GM03348 (cell line): ENCODE data around the gene THSD4.
"Not testable (repeated sequence)": the region's sequence is repeated elsewhere in the genome, so short reads cannot be mapped to it uniquely, and the experiment has no call there.

ENCODE experiments used
- DNase-seq: peaks from one replicate; pipeline ENCODE4 v3.0.0; 2012; ENCODE audit warnings: low spot score

Gene THSD4

DNA sequence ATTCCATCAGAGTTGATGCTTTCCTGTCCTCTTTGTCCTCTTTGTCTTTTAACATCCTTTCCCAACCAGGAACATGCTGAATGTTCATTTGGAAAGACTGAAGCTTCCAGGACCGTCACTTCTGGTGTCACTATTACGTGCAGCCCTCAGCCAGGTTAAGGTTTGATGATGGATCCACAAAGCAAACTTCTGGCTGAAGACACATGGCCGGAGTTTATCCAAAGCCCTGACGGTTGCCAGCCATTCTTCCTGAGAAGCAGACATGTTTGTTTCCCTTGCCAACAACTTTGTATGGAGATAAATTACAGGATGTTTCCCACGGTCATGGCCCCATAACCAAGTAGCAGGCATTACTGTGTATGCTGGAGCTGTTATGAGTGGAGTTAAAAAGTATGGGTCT lies 236.9 kb downstream of the THSD4 start:
- no peak for DNase-seq

DNA sequence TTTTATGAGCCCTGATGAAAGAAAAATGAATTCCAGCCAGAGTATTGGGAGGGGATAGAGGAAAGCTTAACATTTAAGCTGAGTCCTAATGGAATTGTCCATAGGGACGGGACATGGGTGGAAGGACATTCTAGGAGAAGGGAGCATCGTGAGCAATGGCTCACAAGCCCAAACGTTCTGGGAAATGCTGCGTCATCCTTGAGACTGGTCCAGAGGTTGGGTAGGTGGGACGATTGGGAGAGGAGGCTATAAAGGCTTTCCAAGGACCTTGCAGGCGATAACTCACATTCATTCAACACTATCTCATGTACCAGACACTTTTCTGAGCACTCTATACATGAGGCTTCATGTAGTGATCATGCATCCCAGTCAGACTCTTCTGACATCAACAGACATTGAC lies 237.5 kb downstream of the THSD4 start:
- no peak for DNase-seq

DNA sequence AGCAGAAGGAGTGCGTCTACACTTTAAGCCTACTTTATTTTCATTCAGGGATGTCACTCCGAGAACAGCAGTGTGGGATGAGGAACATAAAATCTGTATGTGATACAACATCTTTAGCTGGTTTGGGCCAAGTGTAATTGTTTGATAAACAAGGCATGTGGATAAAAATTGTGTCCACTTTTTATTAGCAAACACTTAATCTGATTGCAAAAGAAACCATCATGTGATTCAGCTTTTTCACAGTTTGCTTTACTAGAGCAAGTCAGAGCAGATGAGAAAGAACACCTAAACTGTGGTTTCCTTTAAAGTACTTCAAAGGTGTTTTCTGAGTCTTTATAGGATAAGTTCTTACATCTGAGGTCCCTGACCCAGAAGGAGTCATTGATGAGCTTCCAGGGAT lies 237.9 kb downstream of the THSD4 start:
- no peak for DNase-seq

DNA sequence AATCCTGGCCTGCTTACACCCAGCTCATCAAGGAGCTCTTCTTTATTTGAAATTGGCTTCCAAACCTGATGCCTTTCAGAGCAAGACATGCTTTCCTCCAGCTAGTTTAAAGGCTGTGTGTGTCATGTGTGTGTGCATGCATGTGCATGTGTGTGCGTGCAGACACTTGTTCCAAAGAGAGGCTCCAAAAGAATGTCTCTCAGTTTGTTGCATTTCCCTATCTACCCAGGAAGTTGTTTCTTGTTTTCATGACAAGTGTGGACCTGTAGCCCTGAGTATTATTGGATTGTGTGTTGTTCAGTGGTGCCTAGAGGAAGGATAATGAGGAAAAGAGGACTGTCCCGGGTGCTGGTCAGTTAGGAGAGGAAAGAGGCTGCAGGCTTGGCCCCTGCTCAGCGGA lies 240.0 kb downstream of the THSD4 start:
- no peak for DNase-seq

DNA sequence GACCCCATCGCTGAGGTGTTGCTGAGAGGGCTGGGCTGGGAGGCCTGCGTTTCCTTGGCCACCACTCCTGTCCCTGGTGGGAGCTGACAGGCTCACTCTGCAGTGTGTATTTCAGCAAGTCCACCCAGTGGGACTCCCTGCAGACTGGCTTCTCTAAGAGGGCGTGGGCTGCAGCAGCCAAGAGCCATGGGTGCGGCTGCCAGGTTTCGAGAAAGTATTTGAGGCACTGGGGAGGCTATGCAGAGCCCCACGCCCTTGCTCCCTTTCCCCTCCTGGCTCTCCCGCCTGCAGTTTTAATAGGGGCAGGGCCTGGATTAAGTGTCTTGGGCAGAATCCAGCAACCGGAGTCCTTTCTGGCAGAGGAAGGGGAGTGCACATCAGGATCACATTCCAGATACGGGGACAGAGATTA lies 242.1 kb downstream of the THSD4 start:
- no peak for DNase-seq

DNA sequence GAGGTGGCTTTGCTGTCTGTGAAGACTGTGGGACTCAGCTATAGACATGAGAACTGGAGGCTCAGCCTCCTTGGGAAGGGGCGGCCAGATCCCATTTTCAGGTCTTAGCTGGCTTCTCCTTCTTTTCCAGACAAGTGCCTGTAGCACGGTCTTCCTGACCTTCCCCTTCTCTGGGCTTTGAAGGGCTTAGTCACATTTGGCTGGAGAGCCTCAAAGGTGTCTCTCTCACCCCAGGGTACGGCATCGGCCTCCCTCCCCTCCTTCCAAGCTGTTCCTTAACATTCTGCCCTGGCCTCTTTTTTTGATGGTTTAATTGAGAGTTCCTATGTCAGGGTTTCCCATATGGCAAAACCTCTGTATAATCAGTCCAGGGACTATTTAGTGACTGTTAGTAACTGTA lies 242.7 kb downstream of the THSD4 start:
- DNase-seq, result no peak

DNA sequence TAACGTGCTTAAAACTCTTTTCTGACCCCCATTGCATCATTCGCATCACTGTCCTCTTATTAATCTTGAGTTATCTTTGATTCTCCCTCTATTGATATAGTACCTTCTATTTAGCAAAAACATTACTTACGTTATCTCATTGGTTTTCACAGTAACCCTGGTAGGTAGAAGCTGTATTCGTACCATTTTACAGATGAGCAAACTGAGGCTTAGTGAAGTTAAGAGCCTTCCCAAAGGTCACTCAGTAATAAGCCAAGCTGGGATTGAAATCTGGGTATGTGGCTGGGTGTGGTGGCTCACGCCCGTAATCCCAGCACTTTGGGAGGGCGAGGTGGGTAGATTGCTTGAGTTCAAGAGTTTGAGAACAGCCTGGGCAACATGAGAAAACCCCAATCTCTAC lies 244.0 kb downstream of the THSD4 start:
- DNase-seq, result no peak

DNA sequence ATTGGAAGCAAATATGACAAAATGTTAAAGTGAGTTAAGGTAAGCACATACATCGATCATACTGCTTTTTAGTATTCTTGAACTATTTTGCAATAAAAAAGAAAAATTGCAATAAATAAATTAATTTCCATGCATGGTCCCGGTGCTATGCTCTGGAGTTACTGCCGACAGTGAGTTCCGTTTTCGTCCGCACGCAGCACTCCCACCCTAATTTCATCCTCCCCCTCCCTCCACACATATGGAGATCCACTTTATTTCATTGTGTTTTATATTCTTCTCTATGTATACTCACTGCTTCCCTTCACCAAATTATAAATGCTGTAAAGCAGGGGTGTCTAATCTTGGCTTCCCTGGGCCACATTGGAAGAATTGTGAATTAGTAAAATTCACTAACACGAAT lies 247.3 kb downstream of the THSD4 start:
- no peak for DNase-seq

DNA sequence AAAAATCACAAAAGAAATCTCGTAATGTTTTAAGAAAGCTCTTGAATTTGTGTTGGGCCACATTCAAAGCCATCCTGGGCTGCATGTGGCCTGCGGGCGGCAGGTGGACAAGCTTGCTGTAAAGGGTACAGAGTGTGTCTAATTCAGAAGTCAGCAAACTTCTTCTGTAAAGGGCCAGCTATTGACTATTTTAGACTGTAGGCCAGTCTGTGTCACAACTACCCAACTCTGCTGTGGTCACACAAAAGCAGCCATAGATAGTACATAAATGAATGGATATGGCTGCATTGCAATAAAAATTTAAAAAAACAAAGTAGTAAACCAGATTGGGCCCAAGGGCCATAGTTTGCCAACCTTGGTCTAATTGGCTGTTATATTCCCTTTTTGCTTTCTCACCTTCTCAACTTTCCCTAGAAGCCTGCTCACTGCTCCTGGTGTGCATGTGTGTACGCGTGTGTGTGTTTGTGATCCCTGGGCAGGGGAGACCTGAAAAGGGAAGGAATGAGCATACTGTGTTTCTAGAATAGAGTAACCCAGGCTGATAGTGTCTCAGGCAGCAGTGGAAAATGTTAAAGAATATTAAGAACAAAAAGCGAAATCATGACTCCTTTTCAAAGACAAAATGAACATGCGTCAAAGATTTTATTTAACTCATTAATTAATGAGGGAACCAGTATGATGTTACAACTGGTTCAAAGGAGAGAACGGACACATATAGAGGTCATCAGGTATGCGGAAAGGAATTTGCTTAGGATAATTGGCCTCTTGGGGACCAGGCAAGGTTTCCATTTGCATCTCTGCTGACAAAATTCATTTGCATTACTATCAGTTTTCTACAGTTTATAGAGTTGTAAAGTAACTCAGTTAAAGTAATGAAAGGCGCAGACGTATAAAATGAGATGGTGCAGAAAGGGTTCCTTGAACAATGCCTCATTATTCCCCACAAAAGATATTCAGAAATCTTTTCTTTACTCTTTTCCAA lies 248.0 kb downstream of the THSD4 start:
- DNase-seq, result no peak

DNA sequence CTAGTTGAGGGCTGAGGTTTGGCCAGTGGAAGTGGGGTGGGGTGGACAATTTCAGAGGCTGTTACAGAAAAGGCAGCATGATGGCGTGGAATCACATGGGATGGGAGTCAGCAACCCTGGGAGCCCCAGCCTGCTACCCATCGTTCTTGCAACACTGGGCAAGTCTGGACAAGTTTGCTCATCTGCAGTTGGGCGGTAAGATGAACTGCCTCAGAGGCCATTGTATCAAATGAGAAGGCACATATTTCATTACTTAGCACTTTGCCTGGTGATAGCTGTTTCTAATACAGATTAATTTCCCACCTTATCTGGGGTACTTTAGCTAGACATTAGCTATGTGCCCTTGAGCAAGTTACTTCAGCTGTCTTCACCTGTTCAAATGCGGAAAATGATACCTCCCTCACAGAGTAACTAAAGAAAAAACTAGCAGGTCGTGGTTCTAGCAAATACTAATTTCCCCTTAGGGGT lies 248.9 kb downstream of the THSD4 start:
- no peak for DNase-seq

DNA sequence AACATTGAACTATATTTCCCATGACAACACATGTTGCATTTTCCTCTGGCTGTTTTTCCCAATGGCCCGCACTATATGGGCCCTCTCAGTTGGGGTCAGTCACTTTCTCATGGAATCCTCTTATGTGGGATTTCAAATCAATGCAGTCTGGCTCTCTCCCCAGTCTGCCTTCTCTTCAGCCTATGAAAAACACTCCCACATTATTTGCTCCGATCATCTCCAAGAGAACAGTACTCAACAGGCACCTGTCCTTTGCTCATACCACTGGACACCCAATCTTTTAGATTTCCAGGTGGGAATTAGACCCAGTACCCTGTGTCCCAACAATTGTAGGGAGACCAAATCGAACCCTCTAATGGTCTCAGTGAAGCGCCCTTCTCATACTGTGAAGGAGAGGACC lies 251.3 kb downstream of the THSD4 start:
- DNase-seq, result no peak

DNA sequence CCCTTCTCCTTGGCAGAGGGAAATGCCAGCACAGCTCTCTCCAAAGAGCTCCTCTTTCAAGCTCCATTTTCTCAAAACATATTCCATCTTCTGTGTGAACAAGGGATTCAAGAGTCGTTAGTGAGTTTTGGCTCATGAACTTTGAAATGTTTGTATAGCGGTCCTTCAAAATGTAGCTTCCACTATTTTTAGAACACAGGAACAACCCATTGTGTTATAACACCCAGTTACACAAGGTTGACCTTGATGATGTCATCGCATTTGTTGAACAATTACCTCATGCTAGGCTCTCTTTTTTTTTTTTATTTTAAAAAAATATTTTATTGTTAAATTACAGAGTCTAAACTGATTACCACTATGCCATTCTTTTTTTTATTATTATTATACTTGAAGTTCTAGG lies 251.7 kb downstream of the THSD4 start:
- DNase-seq, result no peak

DNA sequence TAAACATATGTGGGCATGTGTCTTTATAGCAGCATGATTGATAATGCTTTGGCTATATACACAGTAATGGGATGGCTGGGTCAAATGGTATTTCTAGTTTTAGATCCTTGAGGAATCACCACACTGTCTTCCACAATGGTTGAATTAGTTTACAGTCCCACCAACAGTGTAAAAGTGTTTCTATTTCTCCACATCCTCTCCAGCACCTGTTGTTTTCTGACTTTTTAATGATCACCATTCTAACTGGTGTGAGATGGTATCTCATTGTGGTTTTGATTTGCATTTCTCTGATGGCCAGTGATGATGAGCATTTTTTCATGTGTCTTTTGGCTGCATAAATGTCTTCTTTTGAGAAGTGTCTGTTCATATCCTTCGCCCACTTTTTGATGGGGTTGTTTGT lies 252.5 kb downstream of the THSD4 start:
- not testable (repeated sequence) for DNase-seq

DNA sequence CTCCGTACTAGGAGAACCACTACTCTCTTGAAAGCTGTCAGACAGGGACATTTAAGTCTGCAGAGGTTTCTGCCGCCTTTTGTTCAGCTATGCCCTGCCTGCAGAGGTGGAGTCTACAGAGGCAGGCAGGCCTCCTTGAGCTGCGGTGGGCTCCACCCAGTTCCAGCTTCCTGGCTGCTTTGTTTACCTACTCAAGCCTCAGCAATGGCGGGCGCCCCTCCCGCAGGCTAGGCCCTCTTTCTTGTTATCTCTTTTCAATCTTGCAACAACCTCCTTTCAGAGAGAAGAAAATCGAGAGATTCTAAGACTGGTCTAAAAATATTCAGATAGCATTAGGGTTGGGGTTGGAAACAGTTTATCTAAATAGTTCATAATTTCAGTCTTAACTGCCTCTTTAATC lies 257.5 kb downstream of the THSD4 start:
- DNase-seq, result not testable (repeated sequence)

DNA sequence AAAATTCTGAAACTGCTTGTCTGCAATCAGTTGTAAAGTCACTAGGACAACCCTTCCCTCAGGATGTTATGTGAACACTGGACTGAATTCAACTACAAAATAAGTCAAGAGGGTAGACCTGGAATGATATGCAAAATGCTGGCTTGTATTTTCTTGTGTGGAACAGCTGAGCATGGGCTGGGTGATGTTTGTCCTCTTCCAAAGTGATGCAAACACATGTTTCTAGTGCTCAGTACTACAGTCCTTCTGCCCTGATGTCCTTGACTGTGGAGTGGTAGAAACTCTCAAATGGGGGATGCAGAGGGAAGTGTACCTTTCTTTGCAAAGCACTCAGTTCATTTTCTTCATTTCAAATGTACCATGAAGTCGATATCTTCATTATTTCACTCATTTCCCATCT lies 258.6 kb downstream of the THSD4 start:
- DNase-seq, result no peak

DNA sequence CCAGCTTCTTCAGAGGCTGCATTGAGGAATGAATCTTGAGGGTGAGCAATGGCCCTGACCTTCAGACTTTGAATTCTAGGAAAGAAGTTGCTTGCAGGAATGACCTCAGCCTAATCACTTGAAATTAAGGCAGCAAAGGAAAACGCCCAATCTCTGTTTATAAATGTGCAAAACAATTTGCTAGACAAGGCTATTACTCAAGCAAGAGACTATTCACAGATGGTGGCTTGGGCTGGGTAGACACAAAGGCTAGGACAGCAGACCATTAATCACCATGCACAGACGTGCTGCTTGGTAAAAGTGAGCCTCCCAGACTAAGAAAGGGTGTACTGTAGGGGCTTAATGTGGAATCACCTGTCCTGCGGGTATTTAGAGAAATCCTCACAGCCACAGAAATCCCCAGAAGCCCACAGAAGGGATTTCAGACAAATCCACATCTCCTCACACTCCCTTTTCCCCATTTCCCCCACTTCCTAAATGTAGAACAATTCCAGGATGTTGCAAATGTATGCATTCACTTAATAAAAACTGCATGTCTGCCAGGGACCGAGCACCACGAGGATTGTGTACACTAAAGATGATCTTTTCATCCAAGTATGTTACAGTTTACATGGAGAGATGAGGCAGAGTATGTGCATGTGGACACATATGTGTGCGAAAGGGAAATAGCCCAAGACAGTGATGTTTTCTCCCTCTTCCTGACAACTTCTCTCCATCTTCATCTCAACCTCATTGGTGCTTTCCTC lies 259.5 kb downstream of the THSD4 start:
- peak; percentile 58 for DNase-seq

DNA sequence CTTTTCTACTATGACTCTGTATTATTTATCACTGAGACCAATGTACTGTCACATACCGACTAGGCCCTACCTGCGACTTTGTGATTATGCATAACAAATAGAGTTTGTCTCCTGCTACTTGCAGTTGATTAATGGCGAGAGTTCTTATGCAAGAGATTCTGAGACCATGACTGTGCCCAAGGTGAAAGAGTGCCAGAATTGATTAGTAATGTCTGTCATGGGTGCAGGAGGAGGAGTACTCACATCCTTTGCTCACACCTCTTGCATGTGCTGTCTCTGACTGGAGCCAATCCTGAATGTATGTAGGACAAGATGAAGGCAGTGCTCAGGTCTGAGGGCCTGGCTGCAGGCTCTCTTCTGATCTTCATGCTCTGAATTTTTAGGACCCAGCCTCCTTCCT lies 260.7 kb downstream of the THSD4 start:
- no peak for DNase-seq

DNA sequence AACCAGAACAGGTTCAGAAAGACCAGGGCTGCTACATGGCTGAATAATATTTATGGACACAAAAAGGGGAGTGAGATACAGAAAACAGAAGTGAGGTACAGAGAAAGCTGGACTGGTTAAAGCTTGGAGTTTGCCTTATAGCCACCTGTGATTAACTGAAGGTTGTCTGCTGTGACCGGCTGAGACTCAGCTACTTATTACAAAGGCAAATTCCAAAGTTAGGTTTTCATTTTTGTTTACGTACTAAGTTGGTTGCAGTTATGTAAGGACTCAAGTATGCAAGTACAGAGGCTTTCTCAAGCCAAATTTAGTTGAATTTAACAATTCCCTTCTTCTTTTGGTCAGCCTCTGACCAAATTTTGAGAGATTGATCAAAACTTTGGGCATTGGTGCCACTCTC lies 264.6 kb downstream of the THSD4 start:
- DNase-seq, result no peak

DNA sequence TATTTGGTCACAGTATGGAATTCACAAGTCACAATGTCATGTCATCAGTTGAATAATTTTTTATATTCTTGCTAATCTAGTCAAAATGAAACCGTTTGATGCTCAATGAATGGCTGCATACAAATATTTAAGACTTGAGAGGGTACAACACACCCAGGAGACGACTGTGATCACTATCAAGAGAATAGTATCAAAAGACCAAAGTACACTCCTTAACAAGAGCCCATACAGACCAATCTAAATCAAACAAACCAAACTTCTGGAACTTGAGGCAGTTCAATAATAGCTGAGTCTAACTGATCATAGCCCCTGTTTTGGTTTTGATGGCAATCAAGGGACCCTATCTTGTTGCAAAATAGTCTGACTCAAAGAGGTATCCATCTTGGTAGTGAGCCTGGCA lies 265.1 kb downstream of the THSD4 start:
- no peak for DNase-seq

DNA sequence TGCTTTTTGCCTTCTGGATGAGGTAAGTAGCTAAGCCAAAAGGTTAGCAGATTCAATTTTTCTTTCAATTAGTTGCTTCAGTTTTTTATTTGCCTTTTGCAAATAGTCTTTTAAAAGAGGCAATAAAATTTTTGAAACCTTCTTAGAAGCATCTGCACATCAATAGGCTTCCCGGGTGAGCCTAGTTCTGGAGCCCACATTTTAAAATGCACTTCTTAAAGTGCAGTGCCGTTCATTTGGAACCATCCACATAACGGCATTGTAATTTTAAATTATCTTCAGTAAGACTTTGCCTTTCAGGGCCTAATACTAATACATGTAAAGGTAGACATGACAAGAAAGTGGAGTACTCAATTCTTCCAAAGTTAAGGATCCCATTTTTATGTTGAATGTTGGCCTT lies 269.2 kb downstream of the THSD4 start:
- DNase-seq, result no peak

DNA sequence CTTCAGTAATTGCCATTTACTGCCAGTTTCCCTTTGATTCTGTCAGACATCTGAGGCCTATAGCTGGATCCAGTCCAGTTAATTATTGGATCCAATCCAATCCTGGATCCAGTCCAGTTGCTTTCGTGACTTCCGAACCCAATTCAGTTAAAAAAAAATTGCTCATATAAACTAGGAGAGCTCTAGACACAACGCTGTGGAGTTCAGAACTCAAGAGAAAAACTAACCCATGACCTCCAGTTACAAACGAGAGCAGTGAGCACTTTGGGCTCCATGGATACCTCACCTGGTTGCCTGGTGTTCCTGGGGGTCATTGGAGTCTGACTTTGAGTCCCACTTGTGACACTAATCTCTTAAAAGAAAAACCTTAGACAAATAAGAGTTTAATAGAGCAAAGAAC lies 269.8 kb downstream of the THSD4 start:
- DNase-seq, result no peak

DNA sequence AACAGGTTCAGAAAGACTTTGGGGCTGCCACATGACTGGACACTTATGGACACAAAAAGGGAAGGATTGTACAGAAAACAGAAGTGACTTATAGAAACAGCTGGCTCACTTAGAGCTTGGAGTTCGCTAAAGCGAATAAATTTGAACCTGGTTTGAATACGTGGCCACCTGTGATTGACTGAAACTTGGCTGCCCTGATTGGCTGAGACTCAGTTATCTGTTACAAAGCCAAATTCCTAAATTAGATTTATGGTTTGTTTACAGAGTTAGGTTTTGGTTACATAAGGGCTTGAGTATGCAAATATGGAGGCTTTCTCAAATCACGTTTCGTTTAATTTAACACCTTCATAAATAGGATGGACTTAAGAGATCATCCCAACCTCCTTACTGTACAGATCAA lies 270.2 kb downstream of the THSD4 start:
- DNase-seq, result no peak

DNA sequence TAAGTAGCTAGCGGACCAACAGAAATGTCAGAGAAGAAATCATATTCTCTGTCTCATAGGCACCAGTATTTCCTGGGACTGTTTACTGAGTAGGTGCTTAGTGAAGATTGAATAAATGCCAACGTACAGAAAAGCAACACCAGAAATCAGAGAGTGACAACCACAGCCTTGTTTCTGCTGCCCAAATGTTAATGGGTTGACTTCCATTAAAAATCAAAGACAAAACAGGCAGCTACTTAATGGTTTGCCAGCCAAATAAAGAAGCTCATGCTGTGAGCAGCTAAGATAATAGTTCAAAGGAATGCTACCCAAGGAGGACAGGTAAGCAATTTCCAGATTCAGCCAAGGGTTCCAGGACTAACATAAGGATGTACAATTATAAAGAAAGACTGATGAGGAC lies 270.7 kb downstream of the THSD4 start:
- DNase-seq, result no peak
